ENCODE results near the gene HSPG2.

GRCh38 chr1:21887216-21887736 is 49.8 kb downstream of the HSPG2 start:
- no peak for TF ChIP-seq CTCF (IDR thresholded peaks at IDR 0.05)
- no peak for TF ChIP-seq POLR2A (IDR thresholded peaks at IDR 0.05)

Data from thyroid gland (tissue), 4 donors.